GM23338 (cell line): ENCODE data around the gene FICD. TPM values are rescaled to one million over a fixed set of nuclear protein-coding genes. Genes with fewer than 3 reads are reported as not detected.

Source experiments
- ATAC-seq: fragments of 200-7000 bp; cut with Tn5 transposase; 3 replicates; pipeline ENCODE4 v1.9.1; 2020
- DNase-seq: peaks from one replicate; pipeline ENCODE4 v3.0.0-alpha.2; 2015; ENCODE audit warnings: low spot score
- H2AFZ ChIP-seq: fragments of 200-600 bp; sonication (generic); 2 replicates; pipeline ENCODE4 v1.8.0; 2016; ENCODE audit warnings: antibody characterized with exemption, mild to moderate bottlenecking, moderate library complexity
- H3F3A ChIP-seq: fragments of 200-600 bp; sonication (generic); replicated peaks from 2 replicates; pipeline ENCODE4 v1.8.0; 2017; ENCODE audit warnings: antibody characterized with exemption, mixed run types, low read depth
- H3K27ac ChIP-seq: fragments of 200-600 bp; sonication (generic); 2 replicates; pipeline ENCODE4 v1.6.1; 2016; ENCODE audit warnings: low read depth
- H3K27me3 ChIP-seq: fragments of 200-600 bp; sonication (generic); 2 replicates; pipeline ENCODE4 v1.8.0; 2016; ENCODE audit warnings: mild to moderate bottlenecking, mixed run types, moderate library complexity; ENCODE audit not compliant: insufficient read depth
- H3K36me3 ChIP-seq: fragments of 200-600 bp; sonication (generic); 2 replicates; pipeline ENCODE4 v1.8.0; 2016; ENCODE audit warnings: mild to moderate bottlenecking; ENCODE audit not compliant: insufficient read depth
- H3K4me1 ChIP-seq: fragments of 200-600 bp; sonication (generic); 2 replicates; pipeline ENCODE4 v1.8.0; 2016; ENCODE audit warnings: mild to moderate bottlenecking, moderate library complexity; ENCODE audit not compliant: insufficient read depth
- H3K4me2 ChIP-seq: fragments of 200-600 bp; sonication (generic); 2 replicates; pipeline ENCODE4 v1.7.1; 2017; ENCODE audit warnings: mixed run types
- H3K4me3 ChIP-seq: fragments of 200-600 bp; sonication (generic); 2 replicates; pipeline ENCODE4 v1.6.1; 2016; ENCODE audit warnings: mixed run types
- H3K79me2 ChIP-seq: fragments of 200-600 bp; sonication (generic); replicated peaks from 2 replicates; pipeline ENCODE4 v1.8.0; 2017; ENCODE audit warnings: mild to moderate bottlenecking; ENCODE audit not compliant: insufficient read depth
- H3K9me2 ChIP-seq: fragments of 200-600 bp; sonication (generic); 2 replicates; pipeline ENCODE4 v1.8.0; 2017; ENCODE audit not compliant: insufficient read depth
- H4K20me1 ChIP-seq: fragments of 200-600 bp; sonication (generic); replicated peaks from 2 replicates; pipeline ENCODE4 v1.8.0; 2017; ENCODE audit warnings: mild to moderate bottlenecking; ENCODE audit not compliant: insufficient read depth
- H3K27ac Mint-ChIP-seq: 2 replicates; pipeline ENCODE4 v1.8.0; 2020; ENCODE audit warnings: inconsistent platforms, mild to moderate bottlenecking, moderate library complexity, mixed read lengths
- H3K27me3 Mint-ChIP-seq: 3 replicates; pipeline ENCODE4 v1.8.0; 2022; ENCODE audit warnings: low read depth, mild to moderate bottlenecking, moderate library complexity, mixed read lengths, inconsistent platforms; ENCODE audit not compliant: insufficient read depth, poor library complexity
- H3K36me3 Mint-ChIP-seq: 3 replicates; pipeline ENCODE4 v1.8.0; 2021; ENCODE audit warnings: low read depth, mild to moderate bottlenecking, inconsistent platforms, moderate library complexity, mixed read lengths
- H3K4me1 Mint-ChIP-seq: 3 replicates; pipeline ENCODE4 v1.8.0; 2020; ENCODE audit warnings: mild to moderate bottlenecking, inconsistent platforms, mixed read lengths
- H3K4me3 Mint-ChIP-seq: 3 replicates; pipeline ENCODE4 v1.8.0; 2021; ENCODE audit warnings: moderate library complexity, mild to moderate bottlenecking, inconsistent platforms, mixed read lengths
- H3K9me3 Mint-ChIP-seq: 3 replicates; pipeline ENCODE4 v1.8.0; 2020; ENCODE audit warnings: moderate library complexity, mild to moderate bottlenecking, inconsistent platforms, mixed read lengths
- CREB1 ChIP-seq: fragments of 250-450 bp; sonication (Bioruptor Pico); IDR thresholded peaks from 2 replicates; pipeline ENCODE4 v1.5.0; 2020; ENCODE audit warnings: low read depth, mild to moderate bottlenecking, moderate library complexity
- CTCF ChIP-seq, 2 experiments: fragments of 200-600 bp in 1 of 2; sonication (generic) in 1 of 2; conservative IDR thresholded peaks; 2 replicates each; pipeline versions ENCODE4 v1.5.1 to v1.6.1; 2016 to 2017; ENCODE audit warnings: antibody characterized with exemption in 2 of 2, low read depth in 2 of 2, mild to moderate bottlenecking in 2 of 2, moderate library complexity in 1 of 2
- ETS1 ChIP-seq: IDR thresholded peaks from 2 replicates; pipeline ENCODE4 v1.6.1; 2016; ENCODE audit warnings: antibody characterized with exemption
- EZH2 ChIP-seq: fragments of 200-600 bp; sonication (generic); IDR thresholded peaks from one replicate; pipeline ENCODE4 v1.8.0; 2017; ENCODE audit warnings: antibody characterized with exemption, mild to moderate bottlenecking, low read depth; ENCODE audit not compliant: unreplicated experiment
- EZH2phosphoT487 ChIP-seq: fragments of 200-600 bp; sonication (generic); IDR thresholded peaks from one replicate; pipeline ENCODE4 v1.8.1; 2018; ENCODE audit warnings: antibody characterized with exemption; ENCODE audit not compliant: unreplicated experiment
- JUNB ChIP-seq: IDR thresholded peaks from one replicate; pipeline ENCODE4 v1.6.1; 2016; ENCODE audit warnings: antibody characterized with exemption; ENCODE audit not compliant: unreplicated experiment
- NANOG ChIP-seq: IDR thresholded peaks from 2 replicates; pipeline ENCODE4 v1.6.1; 2016; ENCODE audit warnings: antibody characterized with exemption, borderline replicate concordance
- POLR2AphosphoS5 ChIP-seq: IDR thresholded peaks from 2 replicates; pipeline ENCODE4 v1.6.1; 2016; ENCODE audit warnings: antibody characterized with exemption, low read depth
- REST ChIP-seq: IDR thresholded peaks from one replicate; pipeline ENCODE4 v1.6.1; 2018; ENCODE audit warnings: antibody characterized with exemption; ENCODE audit not compliant: unreplicated experiment
- STAT1 ChIP-seq: IDR thresholded peaks from one replicate; pipeline ENCODE4 v1.6.1; 2016; ENCODE audit warnings: antibody characterized with exemption; ENCODE audit not compliant: unreplicated experiment
- ZNF114 ChIP-seq: fragments of 250-450 bp; sonication (Bioruptor Pico); IDR thresholded peaks from 2 replicates; pipeline ENCODE4 v1.5.0; 2020; ENCODE audit warnings: mild to moderate bottlenecking, moderate library complexity
- ZNF331 ChIP-seq: fragments of 250-450 bp; sonication (Bioruptor Pico); IDR thresholded peaks from 2 replicates; pipeline ENCODE4 v1.5.0; 2020; ENCODE audit warnings: low read depth, mild to moderate bottlenecking, moderate library complexity
- polyA plus RNA-seq: library from polyadenylated mRNA; unstranded; fragments of >200 nt; fragmentation: Nextera tagmentation; extraction: Ambion mirVana; gene quantifications from 2 replicates; pipeline ENCODE4 v1.2.1, GENCODE V29; 2016
- total RNA-seq: library from RNA; depleted of rRNA; stranded (reverse); fragments of >200 nt; shearing (Covaris generic); gene quantifications from 2 replicates; pipeline ENCODE4 v1.2.3, GENCODE V29; 2014
- TF ChIP-seq, protein P1 (sequence below): fragments of 250-450 bp; sonication (Bioruptor Pico); IDR thresholded peaks from 2 replicates; pipeline ENCODE4 v1.5.0; 2020; ENCODE audit warnings: mild to moderate bottlenecking, moderate library complexity

Gene FICD
- total and polyA plus RNA-seq, 2 experiments from 2014 or later: 4.9 to 5.3 TPM

DNA sequence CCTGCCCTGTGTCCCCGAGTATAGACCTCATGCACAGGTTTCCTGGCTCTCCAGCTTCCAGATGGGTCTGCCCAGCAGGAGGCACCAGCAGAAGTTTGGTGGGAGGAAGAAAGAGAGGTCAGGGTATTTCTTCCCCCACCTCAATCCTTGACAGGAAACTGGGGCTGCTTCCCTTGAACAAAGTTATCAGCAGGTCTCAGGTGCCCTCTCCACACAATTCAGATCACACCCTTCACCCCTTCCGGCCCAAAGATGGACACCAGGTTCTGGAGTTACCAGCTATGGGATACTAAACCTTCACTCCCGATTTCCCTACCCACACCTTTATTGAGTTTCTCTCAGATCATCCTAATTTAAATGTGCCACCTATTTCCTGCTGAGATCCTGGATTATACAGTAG lies 44.7 kb downstream of the FICD start:
- H3K79me2 ChIP-seq: peaks cover 82% of the 10 kb centered on the region
- H2AFZ ChIP-seq: no peak overlapping the region
- peaks cover 7% of the 10 kb centered on the region for H3K36me3 ChIP-seq
- 0 out of 2 replicates have a peak, but pooled peaks cover under 1% of the 10 kb centered on the region for H3F3A ChIP-seq
- ATAC-seq (no peak), DNase-seq (no peak)
- peaks cover 48% of the 10 kb centered on the region for H4K20me1 ChIP-seq
- no peaks in the 10 kb centered on the region; the same call in 1 of the 2 replicates for H3K4me1 ChIP-seq
- peak overlapping the region; percentile 100 for H3K27ac Mint-ChIP-seq
- no peak overlapping the region; the same call in 1 of the 2 replicates for H3K27ac ChIP-seq
- H3K36me3 Mint-ChIP-seq: peaks cover 27% of the 10 kb centered on the region; the same call in 2 of the 3 replicates
- TF ChIP-seq EZH2phosphoT487 (no peak), STAT1 (no peak), EZH2 (no peak), CREB1 (CRISPR knock-in tag) (no peak), ZNF114 (CRISPR knock-in tag) (no peak), NANOG (no peak), ZNF331 (CRISPR knock-in tag) (no peak), JUNB (no peak), REST (no peak), POLR2AphosphoS5 (no peak), CTCF (conservative IDR thresholded peaks at IDR 0.05; ENCODE audit: low read depth in 2 of 2) (no peak), ETS1 (no peak)
- TF ChIP-seq, protein P1, sequence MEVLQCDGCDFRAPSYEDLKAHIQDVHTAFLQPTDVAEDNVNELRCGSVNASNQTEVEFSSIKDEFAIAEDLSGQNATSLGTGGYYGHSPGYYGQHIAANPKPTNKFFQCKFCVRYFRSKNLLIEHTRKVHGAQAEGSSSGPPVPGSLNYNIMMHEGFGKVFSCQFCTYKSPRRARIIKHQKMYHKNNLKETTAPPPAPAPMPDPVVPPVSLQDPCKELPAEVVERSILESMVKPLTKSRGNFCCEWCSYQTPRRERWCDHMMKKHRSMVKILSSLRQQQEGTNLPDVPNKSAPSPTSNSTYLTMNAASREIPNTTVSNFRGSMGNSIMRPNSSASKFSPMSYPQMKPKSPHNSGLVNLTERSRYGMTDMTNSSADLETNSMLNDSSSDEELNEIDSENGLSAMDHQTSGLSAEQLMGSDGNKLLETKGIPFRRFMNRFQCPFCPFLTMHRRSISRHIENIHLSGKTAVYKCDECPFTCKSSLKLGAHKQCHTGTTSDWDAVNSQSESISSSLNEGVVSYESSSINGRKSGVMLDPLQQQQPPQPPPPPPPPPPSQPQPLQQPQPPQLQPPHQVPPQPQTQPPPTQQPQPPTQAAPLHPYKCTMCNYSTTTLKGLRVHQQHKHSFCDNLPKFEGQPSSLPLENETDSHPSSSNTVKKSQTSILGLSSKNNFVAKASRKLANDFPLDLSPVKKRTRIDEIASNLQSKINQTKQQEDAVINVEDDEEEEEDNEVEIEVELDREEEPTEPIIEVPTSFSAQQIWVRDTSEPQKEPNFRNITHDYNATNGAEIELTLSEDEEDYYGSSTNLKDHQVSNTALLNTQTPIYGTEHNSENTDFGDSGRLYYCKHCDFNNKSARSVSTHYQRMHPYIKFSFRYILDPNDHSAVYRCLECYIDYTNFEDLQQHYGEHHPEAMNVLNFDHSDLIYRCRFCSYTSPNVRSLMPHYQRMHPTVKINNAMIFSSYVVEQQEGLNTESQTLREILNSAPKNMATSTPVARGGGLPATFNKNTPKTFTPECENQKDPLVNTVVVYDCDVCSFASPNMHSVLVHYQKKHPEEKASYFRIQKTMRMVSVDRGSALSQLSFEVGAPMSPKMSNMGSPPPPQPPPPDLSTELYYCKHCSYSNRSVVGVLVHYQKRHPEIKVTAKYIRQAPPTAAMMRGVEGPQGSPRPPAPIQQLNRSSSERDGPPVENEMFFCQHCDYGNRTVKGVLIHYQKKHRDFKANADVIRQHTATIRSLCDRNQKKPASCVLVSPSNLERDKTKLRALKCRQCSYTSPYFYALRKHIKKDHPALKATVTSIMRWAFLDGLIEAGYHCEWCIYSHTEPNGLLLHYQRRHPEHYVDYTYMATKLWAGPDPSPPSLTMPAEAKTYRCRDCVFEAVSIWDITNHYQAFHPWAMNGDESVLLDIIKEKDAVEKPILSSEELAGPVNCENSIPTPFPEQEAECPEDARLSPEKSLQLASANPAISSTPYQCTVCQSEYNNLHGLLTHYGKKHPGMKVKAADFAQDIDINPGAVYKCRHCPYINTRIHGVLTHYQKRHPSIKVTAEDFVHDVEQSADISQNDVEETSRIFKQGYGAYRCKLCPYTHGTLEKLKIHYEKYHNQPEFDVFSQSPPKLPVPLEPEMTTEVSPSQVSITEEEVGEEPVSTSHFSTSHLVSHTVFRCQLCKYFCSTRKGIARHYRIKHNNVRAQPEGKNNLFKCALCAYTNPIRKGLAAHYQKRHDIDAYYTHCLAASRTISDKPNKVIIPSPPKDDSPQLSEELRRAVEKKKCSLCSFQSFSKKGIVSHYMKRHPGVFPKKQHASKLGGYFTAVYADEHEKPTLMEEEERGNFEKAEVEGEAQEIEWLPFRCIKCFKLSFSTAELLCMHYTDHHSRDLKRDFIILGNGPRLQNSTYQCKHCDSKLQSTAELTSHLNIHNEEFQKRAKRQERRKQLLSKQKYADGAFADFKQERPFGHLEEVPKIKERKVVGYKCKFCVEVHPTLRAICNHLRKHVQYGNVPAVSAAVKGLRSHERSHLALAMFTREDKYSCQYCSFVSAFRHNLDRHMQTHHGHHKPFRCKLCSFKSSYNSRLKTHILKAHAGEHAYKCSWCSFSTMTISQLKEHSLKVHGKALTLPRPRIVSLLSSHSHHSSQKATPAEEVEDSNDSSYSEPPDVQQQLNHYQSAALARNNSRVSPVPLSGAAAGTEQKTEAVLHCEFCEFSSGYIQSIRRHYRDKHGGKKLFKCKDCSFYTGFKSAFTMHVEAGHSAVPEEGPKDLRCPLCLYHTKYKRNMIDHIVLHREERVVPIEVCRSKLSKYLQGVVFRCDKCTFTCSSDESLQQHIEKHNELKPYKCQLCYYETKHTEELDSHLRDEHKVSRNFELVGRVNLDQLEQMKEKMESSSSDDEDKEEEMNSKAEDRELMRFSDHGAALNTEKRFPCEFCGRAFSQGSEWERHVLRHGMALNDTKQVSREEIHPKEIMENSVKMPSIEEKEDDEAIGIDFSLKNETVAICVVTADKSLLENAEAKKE (CRISPR knock-in tag): no peak
- no peaks in the 10 kb centered on the region for H3K9me2 ChIP-seq
- H3K4me3 ChIP-seq: peak overlapping the region; percentile 95
- no peaks in the 10 kb centered on the region for H3K27me3 ChIP-seq
- H3K4me1 Mint-ChIP-seq: peaks cover 26% of the 10 kb centered on the region
- peak overlapping the region; percentile 100 for H3K4me3 Mint-ChIP-seq
- peak overlapping the region; percentile 76 for H3K4me2 ChIP-seq
- no peaks in the 10 kb centered on the region; the same call in 2 of the 3 replicates for H3K9me3 Mint-ChIP-seq
- H3K27me3 Mint-ChIP-seq: no peaks in the 10 kb centered on the region
